HepG2 (cell line): ENCODE data around the gene ENC1. TPM values are rescaled to one million over a fixed set of nuclear protein-coding genes. Genes with fewer than 3 reads are reported as not detected.
A peak's percentile ranks its signal among the peaks of the same experiment; 100 is the strongest.

ENCODE experiments used
- DNMT3B ChIP-seq: conservative IDR thresholded peaks from 2 replicates; pipeline ENCODE4 v1.6.1; 2016; ENCODE audit warnings: missing biosample characterization, control low read depth
- GFI1 ChIP-seq: sonication (generic); formaldehyde crosslinking; IDR thresholded peaks from 2 replicates; pipeline ENCODE4 v1.5.0; 2020; ENCODE audit warnings: missing genetic modification reagents, mild to moderate bottlenecking, borderline replicate concordance
- MIER3 ChIP-seq: IDR thresholded peaks from 2 replicates; pipeline ENCODE4 v1.6.1; 2016; ENCODE audit warnings: missing compliant biosample characterization, borderline replicate concordance
- PLRG1 ChIP-seq: fragments of 450-650 bp; conservative IDR thresholded peaks from 2 replicates; pipeline ENCODE4 v1.6.1; 2016
- PPARG ChIP-seq: conservative IDR thresholded peaks from 2 replicates; pipeline ENCODE4 v1.6.1; 2016; ENCODE audit warnings: missing biosample characterization, missing genetic modification reagents
- SALL2 ChIP-seq: sonication (generic); formaldehyde crosslinking; IDR thresholded peaks from 2 replicates; pipeline ENCODE4 v1.8.1; 2023; ENCODE audit warnings: mild to moderate bottlenecking, missing genetic modification reagents, inconsistent platforms
- TP53 ChIP-seq: sonication (generic); formaldehyde crosslinking; conservative IDR thresholded peaks from 2 replicates; pipeline ENCODE4 v1.4.0; 2020; ENCODE audit warnings: missing genetic modification reagents
- YEATS4 ChIP-seq: sonication (generic); formaldehyde crosslinking; IDR thresholded peaks from 2 replicates; pipeline ENCODE4 v1.4.0; 2020; ENCODE audit warnings: missing genetic modification reagents, borderline replicate concordance
- ZFP36L2 ChIP-seq: sonication (generic); formaldehyde crosslinking; IDR thresholded peaks from 2 replicates; pipeline ENCODE4 v1.4.0; 2020; ENCODE audit warnings: missing genetic modification reagents
- ZFP62 ChIP-seq: sonication (generic); formaldehyde crosslinking; IDR thresholded peaks from 2 replicates; pipeline ENCODE4 v1.4.0; 2020; ENCODE audit warnings: missing genetic modification reagents
- ZNF274 ChIP-seq: sonication (generic); formaldehyde crosslinking; IDR thresholded peaks from 2 replicates; pipeline ENCODE4 v1.5.1; 2020; ENCODE audit warnings: mild to moderate bottlenecking, missing genetic modification reagents
- ZNF530 ChIP-seq: sonication (generic); formaldehyde crosslinking; IDR thresholded peaks from 2 replicates; pipeline ENCODE4 v1.5.0; 2020; ENCODE audit warnings: low read depth, mild to moderate bottlenecking, missing genetic modification reagents
- ZNF563 ChIP-seq: sonication (generic); formaldehyde crosslinking; IDR thresholded peaks from 2 replicates; pipeline ENCODE4 v1.8.0; 2022; ENCODE audit warnings: mild to moderate bottlenecking, moderate library complexity, missing genetic modification reagents
- ZNF577 ChIP-seq: sonication (generic); formaldehyde crosslinking; IDR thresholded peaks from 2 replicates; pipeline ENCODE4 v1.4.0; 2020; ENCODE audit warnings: mild to moderate bottlenecking, low read depth, missing genetic modification reagents, borderline replicate concordance
- polyA plus RNA-seq, 8 experiments: library from polyadenylated mRNA; depleted of rRNA in 3 of 8; stranded (reverse) in 7 of 8; unstranded in 1 of 8; fragments of >200 nt; fragmentation: Illumina TruSeq in 4 of 8; extraction: Trizol in 4 of 8; gene quantifications; 2 replicates each; pipeline versions ENCODE4 v1.2.1 to v1.2.3, GENCODE V29; 2011 to 2016; ENCODE audit warnings: low read depth in 4 of 8, missing spikeins in 1 of 8, mixed read lengths in 1 of 8; ENCODE audit not compliant: insufficient read depth in 1 of 8
- total RNA-seq, 5 experiments: library from RNA; depleted of rRNA; stranded (reverse); fragments of >200 nt; fragmentation: Illumina TruSeq; extraction: Trizol; gene quantifications; 2 replicates each; pipeline ENCODE4 v1.2.3, GENCODE V29; 2016; ENCODE audit warnings: low read depth in 1 of 5
- TF ChIP-seq, protein P1 (sequence below): sonication (generic); formaldehyde crosslinking; IDR thresholded peaks from 2 replicates; pipeline ENCODE4 v1.4.0; 2020; ENCODE audit warnings: missing genetic modification reagents, borderline replicate concordance
- TF ChIP-seq, protein P2 (sequence below): sonication (generic); formaldehyde crosslinking; IDR thresholded peaks from 2 replicates; pipeline ENCODE4 v1.8.1; 2023; ENCODE audit warnings: mild to moderate bottlenecking, moderate library complexity, missing genetic modification reagents
- TF ChIP-seq, protein P3 (sequence below): sonication (generic); formaldehyde crosslinking; IDR thresholded peaks from 2 replicates; pipeline ENCODE4 v1.5.0; 2020; ENCODE audit warnings: mild to moderate bottlenecking, missing genetic modification reagents
- TF ChIP-seq, protein P4 (sequence below): sonication (generic); formaldehyde crosslinking; IDR thresholded peaks from 2 replicates; pipeline ENCODE4 v1.5.0; 2020; ENCODE audit warnings: missing genetic modification reagents, mild to moderate bottlenecking, borderline replicate concordance

The ENC1 gene
- total and polyA plus RNA-seq, 2 of the 13 experiments (the other 11 are each of a cell fraction or from before 2014, with no cell fraction given) = 63.8 to 64.4 TPM

DNA sequence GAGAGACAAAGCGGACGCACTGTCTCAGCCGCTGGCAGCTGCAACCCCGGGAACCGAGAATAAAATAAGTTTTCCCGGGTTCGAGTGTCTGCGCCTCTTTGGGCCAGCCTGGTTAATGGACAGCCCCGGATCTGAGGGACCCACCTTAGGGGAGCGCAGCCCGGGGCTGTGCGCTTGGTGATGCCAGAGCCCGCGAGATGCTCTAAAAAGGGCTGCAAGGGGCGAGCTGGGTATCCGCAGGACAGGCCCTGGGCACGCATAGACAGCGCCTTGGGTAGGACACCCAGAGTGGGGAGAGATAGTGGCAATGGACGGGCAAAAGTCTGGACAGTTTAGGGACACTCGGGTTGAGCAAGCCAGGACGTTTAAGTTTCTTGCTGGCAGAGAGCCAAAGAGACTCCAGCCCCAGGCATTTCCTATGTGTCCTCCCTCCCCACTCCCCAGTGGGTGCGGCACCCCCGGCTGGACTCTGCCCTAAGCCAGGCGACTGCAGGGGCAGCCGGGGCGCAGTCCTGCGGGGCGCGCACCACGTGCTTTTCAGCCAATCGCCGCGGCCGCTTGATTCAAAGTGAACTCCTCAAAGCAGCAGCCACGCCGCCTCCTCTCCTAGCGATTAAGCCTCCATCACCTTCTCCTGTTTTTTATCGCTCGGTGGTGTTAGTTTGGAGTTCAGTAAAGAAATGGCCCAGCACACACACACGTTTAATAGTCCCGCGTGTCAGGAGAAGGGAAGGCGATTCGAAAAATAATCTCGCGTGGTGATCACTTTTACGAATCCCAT lies 616 bp upstream of the ENC1 start (continued):
- TF ChIP-seq GFI1 = 0 out of 2 replicates have a peak, but pooled peaks have one; percentile 35
- TF ChIP-seq, protein P1, sequence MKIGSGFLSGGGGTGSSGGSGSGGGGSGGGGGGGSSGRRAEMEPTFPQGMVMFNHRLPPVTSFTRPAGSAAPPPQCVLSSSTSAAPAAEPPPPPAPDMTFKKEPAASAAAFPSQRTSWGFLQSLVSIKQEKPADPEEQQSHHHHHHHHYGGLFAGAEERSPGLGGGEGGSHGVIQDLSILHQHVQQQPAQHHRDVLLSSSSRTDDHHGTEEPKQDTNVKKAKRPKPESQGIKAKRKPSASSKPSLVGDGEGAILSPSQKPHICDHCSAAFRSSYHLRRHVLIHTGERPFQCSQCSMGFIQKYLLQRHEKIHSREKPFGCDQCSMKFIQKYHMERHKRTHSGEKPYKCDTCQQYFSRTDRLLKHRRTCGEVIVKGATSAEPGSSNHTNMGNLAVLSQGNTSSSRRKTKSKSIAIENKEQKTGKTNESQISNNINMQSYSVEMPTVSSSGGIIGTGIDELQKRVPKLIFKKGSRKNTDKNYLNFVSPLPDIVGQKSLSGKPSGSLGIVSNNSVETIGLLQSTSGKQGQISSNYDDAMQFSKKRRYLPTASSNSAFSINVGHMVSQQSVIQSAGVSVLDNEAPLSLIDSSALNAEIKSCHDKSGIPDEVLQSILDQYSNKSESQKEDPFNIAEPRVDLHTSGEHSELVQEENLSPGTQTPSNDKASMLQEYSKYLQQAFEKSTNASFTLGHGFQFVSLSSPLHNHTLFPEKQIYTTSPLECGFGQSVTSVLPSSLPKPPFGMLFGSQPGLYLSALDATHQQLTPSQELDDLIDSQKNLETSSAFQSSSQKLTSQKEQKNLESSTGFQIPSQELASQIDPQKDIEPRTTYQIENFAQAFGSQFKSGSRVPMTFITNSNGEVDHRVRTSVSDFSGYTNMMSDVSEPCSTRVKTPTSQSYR = no peak
- TF ChIP-seq SALL2 (CRISPR knock-in tag) = no peak; the same call in none of the 2 replicates
- TF ChIP-seq, protein P2, sequence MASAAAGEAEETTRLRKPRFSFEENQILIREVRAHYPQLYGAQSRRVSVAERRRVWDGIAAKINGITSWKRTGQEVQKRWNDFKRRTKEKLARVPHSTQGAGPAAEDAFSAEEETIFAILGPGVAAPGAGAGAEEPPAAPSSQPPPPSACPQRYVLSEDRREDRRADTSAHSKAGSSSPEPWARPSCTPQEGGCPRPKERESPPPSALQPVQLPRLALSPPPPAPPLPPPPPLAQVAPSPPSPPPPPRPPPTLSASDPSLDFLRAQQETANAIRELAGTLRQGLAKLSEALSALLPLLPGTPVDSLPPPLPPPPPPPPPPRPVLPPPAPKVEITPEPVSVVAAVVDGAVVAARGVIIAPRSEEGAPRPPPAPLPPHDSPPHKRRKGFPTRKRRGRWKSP (CRISPR knock-in tag) = no peak
- TF ChIP-seq ZNF274 (CRISPR knock-in tag) = no peak
- TF ChIP-seq DNMT3B (CRISPR knock-in tag) = 0 out of 2 replicates have a peak, but pooled peaks have one; percentile 38
- no peak for TF ChIP-seq ZFP62 (CRISPR knock-in tag)
- TF ChIP-seq TP53 (CRISPR knock-in tag) = no peak
- TF ChIP-seq YEATS4 (CRISPR knock-in tag) = peak; percentile 88
- TF ChIP-seq ZNF530 = no peak
- TF ChIP-seq ZFP36L2 = no peak
- no peak for TF ChIP-seq PLRG1
- no peak; the same call in 1 of the 2 replicates for TF ChIP-seq MIER3
- TF ChIP-seq ZNF577 (CRISPR knock-in tag) = no peak
- TF ChIP-seq ZNF563 (CRISPR knock-in tag) = no peak; the same call in 1 of the 2 replicates
- TF ChIP-seq, protein P3, sequence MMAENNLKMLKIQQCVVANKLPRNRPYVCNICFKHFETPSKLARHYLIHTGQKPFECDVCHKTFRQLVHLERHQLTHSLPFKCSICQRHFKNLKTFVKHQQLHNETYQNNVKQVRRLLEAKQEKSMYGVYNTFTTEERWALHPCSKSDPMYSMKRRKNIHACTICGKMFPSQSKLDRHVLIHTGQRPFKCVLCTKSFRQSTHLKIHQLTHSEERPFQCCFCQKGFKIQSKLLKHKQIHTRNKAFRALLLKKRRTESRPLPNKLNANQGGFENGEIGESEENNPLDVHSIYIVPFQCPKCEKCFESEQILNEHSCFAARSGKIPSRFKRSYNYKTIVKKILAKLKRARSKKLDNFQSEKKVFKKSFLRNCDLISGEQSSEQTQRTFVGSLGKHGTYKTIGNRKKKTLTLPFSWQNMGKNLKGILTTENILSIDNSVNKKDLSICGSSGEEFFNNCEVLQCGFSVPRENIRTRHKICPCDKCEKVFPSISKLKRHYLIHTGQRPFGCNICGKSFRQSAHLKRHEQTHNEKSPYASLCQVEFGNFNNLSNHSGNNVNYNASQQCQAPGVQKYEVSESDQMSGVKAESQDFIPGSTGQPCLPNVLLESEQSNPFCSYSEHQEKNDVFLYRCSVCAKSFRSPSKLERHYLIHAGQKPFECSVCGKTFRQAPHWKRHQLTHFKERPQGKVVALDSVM (CRISPR knock-in tag) = no peak; the same call in none of the 2 replicates
- peak; percentile 38; the same call in 1 of the 2 replicates for TF ChIP-seq PPARG
- TF ChIP-seq, protein P4, sequence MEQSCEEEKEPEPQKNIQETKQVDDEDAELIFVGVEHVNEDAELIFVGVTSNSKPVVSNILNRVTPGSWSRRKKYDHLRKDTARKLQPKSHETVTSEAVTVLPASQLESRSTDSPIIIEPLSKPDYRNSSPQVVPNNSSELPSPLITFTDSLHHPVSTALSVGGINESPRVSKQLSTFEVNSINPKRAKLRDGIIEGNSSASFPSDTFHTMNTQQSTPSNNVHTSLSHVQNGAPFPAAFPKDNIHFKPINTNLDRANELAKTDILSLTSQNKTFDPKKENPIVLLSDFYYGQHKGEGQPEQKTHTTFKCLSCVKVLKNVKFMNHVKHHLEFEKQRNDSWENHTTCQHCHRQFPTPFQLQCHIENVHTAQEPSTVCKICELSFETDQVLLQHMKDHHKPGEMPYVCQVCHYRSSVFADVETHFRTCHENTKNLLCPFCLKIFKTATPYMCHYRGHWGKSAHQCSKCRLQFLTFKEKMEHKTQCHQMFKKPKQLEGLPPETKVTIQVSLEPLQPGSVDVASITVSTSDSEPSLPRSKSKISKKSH (CRISPR knock-in tag) = no peak
